ENCODE measurements around the gene C10orf105. TPM values are rescaled to one million over a fixed set of nuclear protein-coding genes. Genes with fewer than 3 reads are reported as not detected.

Gene C10orf105
- total and polyA plus RNA-seq, 2 of the 13 experiments (the other 11 are each of a cell fraction or from before 2014, with no cell fraction given) = not detected

DNA sequence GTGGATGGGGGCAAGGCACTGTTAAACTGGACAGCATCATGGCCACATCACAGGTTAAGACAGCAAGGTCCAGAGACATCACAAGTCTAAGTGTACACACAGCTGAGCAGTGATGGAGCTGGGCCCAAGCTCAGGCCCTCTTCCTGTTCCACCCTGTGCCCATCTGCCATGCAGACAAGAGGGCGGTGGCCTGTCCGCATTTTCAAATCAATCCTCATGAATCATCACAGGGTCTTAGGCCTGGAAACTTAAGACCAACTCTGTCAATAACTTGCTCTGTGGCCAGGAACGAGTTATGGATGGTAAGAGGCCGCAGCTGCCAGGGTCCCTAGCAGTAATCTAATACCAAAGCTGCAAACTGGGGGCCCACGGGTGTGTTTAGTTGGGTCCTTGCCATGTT, 3.2 kb downstream of the C10orf105 start:
- in situ Hi-C loops (cut with HindIII; ENCODE audit: extremely low pct_ligation_motif_present, low pct_unique_long_range_greater_than_20kb) (no loop called here), intact Hi-C loops (cut with micrococcal nuclease; ENCODE audit: unreplicated experiment) (no loop called here)
- no peaks in the 10 kb centered on the region for H4K20me1 ChIP-seq (ENCODE audit: insufficient read depth, low read length)
- H3K9me3 ChIP-seq (ENCODE audit: low read length) = no peaks in the 10 kb centered on the region
- FAIRE-seq (no peak), ATAC-seq (no peak), DNase-seq (ENCODE audit: low spot score) (no peak)
- no TSS peak for BruUV-seq (replicated peaks)
- no peak overlapping the region for H3K4me2 ChIP-seq (ENCODE audit: low read depth, low read length)
- no peak overlapping the region for H3K4me3 ChIP-seq (replicated peaks in 1 of 3; ENCODE audit: insufficient read depth in 1 of 3, low read depth in 2 of 3, low read length in 3 of 3)
- no peak for TF ChIP-seq STAG1 (CRISPR knock-in tag; IDR thresholded peaks at IDR 0.05)
- no peak for TF ChIP-seq ZNF879 (CRISPR knock-in tag; IDR thresholded peaks at IDR 0.05)
- no peak for TF ChIP-seq ZNF431 (CRISPR knock-in tag; IDR thresholded peaks at IDR 0.05; ENCODE audit: borderline replicate concordance, low read depth)
- TF ChIP-seq, protein P1, sequence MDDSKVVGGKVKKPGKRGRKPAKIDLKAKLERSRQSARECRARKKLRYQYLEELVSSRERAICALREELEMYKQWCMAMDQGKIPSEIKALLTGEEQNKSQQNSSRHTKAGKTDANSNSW (CRISPR knock-in tag; IDR thresholded peaks at IDR 0.05; ENCODE audit: borderline replicate concordance) = no peak
- TF ChIP-seq NCOA1 (CRISPR knock-in tag; IDR thresholded peaks at IDR 0.05) = no peak
- no peak for TF ChIP-seq ZNF598 (CRISPR knock-in tag; IDR thresholded peaks at IDR 0.05; ENCODE audit: borderline replicate concordance)
- 54% methylated on average over 4 of the region's 5 CpGs for WGBS (ENCODE audit: low lambda C conversion rate)
- no peak overlapping the region for H3K9ac ChIP-seq (ENCODE audit: insufficient read depth, low read depth, low read length)
- POLR2A ChIA-PET = no interaction called here
- no peak overlapping the region for H2AFZ ChIP-seq (ENCODE audit: low read length)
- CTCF ChIA-PET (ENCODE audit: low intra/inter-chr PET ratio, low total read pairs) = no interaction called here
- no peaks in the 10 kb centered on the region for H3K4me1 ChIP-seq (ENCODE audit: insufficient read depth, low read length)
- no peak overlapping the region for H3K27ac ChIP-seq (ENCODE audit: extremely low read length, insufficient read depth, low read length)
- H3K27me3 ChIP-seq (ENCODE audit: control insufficient read depth in 1 of 2, insufficient read depth in 2 of 2, low read length in 2 of 2) = peaks cover 8 to 56% of the 10 kb centered on the region in 2 experiments; a peak in 4 of 5 replicates
- H3K79me2 ChIP-seq (ENCODE audit: insufficient read depth, low read length) = no peaks in the 10 kb centered on the region
- no peaks in the 10 kb centered on the region for H3K36me3 ChIP-seq (replicated peaks in 1 of 2; ENCODE audit: control insufficient read depth in 1 of 2, insufficient read depth in 2 of 2, low read length in 2 of 2)

DNA sequence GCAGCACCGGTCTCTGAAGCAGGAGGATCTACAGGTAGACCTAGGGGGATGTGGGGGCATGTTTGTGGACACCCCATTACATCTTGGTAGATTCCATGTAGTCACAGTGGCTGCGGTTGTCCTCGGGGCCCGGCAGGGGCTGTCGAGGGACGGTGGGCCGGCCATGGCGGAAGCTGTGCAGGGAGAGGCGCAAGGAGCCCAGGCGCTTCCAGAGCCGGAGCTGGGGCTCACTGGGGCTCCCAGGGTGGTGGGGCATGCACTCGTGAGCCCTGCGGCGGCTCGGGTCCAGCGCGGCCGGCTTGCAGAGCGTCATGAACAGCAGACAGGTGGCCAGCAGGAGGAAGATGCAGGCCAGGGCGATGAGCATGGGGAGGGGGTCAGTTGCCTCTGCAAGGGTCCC, 3.7 kb downstream of the C10orf105 start:
- no peak overlapping the region for H2AFZ ChIP-seq (ENCODE audit: low read length)
- H3K4me3 ChIP-seq (replicated peaks in 1 of 3; ENCODE audit: insufficient read depth in 1 of 3, low read depth in 2 of 3, low read length in 3 of 3) = no peak overlapping the region
- H3K4me1 ChIP-seq (ENCODE audit: insufficient read depth, low read length) = no peaks in the 10 kb centered on the region
- no peak overlapping the region for H3K27ac ChIP-seq (ENCODE audit: extremely low read length, insufficient read depth, low read length)
- H3K27me3 ChIP-seq (ENCODE audit: control insufficient read depth in 1 of 2, insufficient read depth in 2 of 2, low read length in 2 of 2) = peaks cover 8 to 50% of the 10 kb centered on the region in 2 experiments; a peak in 4 of 5 replicates
- POLR2A ChIA-PET = no interaction called here
- intact Hi-C loops (cut with micrococcal nuclease; ENCODE audit: unreplicated experiment) = no loop called here
- no peak for DNase-seq (ENCODE audit: low spot score)
- no peaks in the 10 kb centered on the region for H4K20me1 ChIP-seq (ENCODE audit: insufficient read depth, low read length)
- BruUV-seq (replicated peaks) = no TSS peak
- H3K9me3 ChIP-seq (ENCODE audit: low read length) = no peaks in the 10 kb centered on the region
- WGBS (ENCODE audit: low lambda C conversion rate) = 30% methylated on average over 9 of the region's 20 CpGs
- FAIRE-seq = no peak
- H3K79me2 ChIP-seq (ENCODE audit: insufficient read depth, low read length) = no peaks in the 10 kb centered on the region
- H3K4me2 ChIP-seq (ENCODE audit: low read depth, low read length) = no peak overlapping the region
- H3K9ac ChIP-seq (ENCODE audit: insufficient read depth, low read depth, low read length) = no peak overlapping the region
- no peak for ATAC-seq
- in situ Hi-C loops (cut with HindIII; ENCODE audit: extremely low pct_ligation_motif_present, low pct_unique_long_range_greater_than_20kb) = no loop called here
- H3K36me3 ChIP-seq (replicated peaks in 1 of 2; ENCODE audit: control insufficient read depth in 1 of 2, insufficient read depth in 2 of 2, low read length in 2 of 2) = no peaks in the 10 kb centered on the region
- CTCF ChIA-PET (ENCODE audit: low intra/inter-chr PET ratio, low total read pairs) = no interaction called here
- TF ChIP-seq BCLAF1 (IDR thresholded peaks at IDR 0.05) (no peak), ZNF235 (CRISPR knock-in tag; IDR thresholded peaks at IDR 0.05; ENCODE audit: borderline replicate concordance) (no peak), ZFP90 (CRISPR knock-in tag; IDR thresholded peaks at IDR 0.05; ENCODE audit: borderline replicate concordance) (no peak), ZNF430 (CRISPR knock-in tag; IDR thresholded peaks at IDR 0.05) (no peak), ZNF710 (CRISPR knock-in tag; IDR thresholded peaks at IDR 0.05; ENCODE audit: borderline replicate concordance) (no peak), ZNF260 (CRISPR knock-in tag; IDR thresholded peaks at IDR 0.05; ENCODE audit: borderline replicate concordance, low read depth) (no peak), KDM4B (CRISPR knock-in tag; IDR thresholded peaks at IDR 0.05) (no peak), NFKB2 (CRISPR knock-in tag; IDR thresholded peaks at IDR 0.05; ENCODE audit: borderline replicate concordance) (no peak)
- TF ChIP-seq, protein P2, sequence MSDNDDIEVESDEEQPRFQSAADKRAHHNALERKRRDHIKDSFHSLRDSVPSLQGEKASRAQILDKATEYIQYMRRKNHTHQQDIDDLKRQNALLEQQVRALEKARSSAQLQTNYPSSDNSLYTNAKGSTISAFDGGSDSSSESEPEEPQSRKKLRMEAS (IDR thresholded peaks at IDR 0.05) = no peak
